Suppressor macrophage (primary cell): ENCODE data around the gene EIF4E3.

Experiments used
- DNase-seq, 4 experiments: peaks; one replicate each; pipeline ENCODE4 v3.0.0-alpha.2; 2020 to 2022
- total RNA-seq, 17 experiments: gene quantifications; one replicate each; lab custom pipeline; 2026; ENCODE audit warnings: mixed read lengths in 6 of 17, inconsistent platforms in 3 of 17; lab: John Stamatoyannopoulos, UW

The EIF4E3 gene
- total RNA-seq = 10.1 to 44.9 (median 28.5) reads per million in 17 experiments

- DNase-seq = peak; percentile 45 to 85 (median 72)
Measured at GRCh38 chr3:71725271-71725991, at the start of gene EIF4E3. EIF4E3 (minus strand) TSS chr3:71725402; CDS start chr3:71725367, 35 bp downstream.

DNA sequence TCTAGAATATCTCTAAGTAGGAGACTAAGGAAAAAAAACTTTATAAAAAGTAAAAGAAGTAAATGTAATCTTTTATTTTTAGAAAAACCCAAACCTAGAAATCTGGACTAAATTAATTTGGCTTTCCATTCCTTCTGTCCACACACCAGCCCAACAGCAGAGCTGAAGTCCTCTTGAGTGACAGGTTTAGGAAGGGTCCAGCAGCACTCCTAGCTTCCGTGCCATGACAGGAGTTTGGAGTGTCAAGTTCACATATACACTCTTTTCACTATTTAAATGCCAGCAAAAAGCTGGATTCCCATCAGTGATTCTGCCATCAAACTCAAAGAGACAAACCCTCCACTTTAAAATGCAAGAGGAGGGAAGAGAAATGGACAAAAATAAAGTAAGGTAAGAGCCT, 46.7 kb upstream of the EIF4E3 start:
- DNase-seq = no peak

- no peak for DNase-seq
Measured at GRCh38 chr3:71771126-71771525, 45.9 kb upstream of the EIF4E3 start.

- no peak for DNase-seq
Measured at GRCh38 chr3:71763426-71763825, 38.2 kb upstream of the EIF4E3 start.

DNA sequence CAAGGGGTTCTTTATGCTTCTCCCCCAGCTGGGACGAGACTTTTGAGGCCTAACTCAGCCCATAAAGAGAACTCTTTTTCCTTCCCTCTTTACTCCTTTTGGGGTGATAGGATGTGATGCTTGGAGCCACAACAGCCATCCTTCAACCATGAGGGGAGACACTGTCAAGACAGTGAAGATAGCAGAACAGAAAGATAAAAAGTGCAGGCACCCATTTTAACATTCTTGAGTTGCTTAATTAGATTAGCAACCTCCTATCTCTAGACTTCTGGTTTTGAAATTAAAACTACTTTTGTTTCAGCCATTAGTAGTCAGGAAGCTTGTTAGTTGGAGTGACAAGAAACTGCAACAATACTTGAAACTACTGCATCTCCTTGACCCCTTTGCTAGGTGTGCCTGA, 34.9 kb upstream of the EIF4E3 start:
- DNase-seq = no peak

DNA sequence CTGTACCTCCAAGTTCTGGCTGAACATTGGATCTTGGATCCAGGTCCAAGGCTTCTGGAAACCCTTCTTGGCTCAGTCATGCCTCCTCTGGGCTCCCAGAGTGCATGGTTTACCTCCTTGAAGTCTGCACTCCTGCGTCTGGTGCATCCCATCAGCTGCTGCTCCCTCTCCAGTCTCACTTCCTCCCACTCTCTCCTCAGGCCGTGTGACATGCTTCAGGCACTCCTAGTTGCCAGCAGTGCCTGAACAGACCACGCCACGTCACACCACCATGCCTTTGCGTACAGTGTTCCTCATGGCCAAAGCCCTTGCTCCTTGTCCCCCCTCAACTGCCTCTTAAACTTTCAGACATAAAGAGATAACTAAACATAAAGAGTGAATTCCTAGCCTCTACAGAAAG, 34.2 kb upstream of the EIF4E3 start:
- peak; percentile 50 to 81 (median 78) for DNase-seq

DNA sequence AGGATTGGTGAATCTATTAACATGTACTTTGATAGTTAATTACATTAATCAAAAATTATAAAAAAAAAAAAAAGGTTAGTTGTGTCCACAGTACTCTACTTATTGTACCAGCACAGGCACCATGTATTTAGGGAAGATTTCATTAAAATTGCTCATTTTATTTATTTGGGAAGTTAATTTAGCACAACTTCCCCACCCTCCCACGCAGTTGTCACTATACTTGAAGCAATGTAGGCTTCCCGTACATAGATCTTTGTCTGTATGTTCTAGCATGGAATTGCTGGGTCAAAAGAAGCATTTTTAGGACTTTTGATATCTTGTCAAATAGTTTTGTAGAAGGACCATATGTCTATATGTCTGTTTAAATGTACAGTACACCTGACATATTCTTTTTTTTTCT, 32.9 kb upstream of the EIF4E3 start:
- peak; percentile 17 to 69 (median 50) for DNase-seq

DNA sequence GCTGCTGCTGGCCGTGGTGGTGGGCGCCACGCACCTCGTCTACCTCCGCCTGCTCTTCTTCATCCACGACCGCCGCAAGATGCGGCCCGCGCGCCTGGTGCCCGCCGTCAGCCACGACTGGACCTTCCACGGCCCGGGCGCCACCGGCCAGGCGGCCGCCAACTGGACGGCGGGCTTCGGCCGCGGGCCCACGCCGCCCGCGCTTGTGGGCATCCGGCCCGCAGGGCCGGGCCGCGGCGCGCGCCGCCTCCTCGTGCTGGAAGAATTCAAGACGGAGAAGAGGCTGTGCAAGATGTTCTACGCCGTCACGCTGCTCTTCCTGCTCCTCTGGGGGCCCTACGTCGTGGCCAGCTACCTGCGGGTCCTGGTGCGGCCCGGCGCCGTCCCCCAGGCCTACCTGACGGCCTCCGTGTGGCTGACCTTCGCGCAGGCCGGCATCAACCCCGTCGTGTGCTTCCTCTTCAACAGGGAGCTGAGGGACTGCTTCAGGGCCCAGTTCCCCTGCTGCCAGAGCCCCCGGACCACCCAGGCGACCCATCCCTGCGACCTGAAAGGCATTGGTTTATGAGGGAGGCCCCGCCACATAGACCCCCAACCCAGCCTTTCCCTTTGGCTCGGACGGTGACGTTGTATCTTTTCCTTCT, 29.5 kb upstream of the EIF4E3 start:
- no peak for DNase-seq

DNA sequence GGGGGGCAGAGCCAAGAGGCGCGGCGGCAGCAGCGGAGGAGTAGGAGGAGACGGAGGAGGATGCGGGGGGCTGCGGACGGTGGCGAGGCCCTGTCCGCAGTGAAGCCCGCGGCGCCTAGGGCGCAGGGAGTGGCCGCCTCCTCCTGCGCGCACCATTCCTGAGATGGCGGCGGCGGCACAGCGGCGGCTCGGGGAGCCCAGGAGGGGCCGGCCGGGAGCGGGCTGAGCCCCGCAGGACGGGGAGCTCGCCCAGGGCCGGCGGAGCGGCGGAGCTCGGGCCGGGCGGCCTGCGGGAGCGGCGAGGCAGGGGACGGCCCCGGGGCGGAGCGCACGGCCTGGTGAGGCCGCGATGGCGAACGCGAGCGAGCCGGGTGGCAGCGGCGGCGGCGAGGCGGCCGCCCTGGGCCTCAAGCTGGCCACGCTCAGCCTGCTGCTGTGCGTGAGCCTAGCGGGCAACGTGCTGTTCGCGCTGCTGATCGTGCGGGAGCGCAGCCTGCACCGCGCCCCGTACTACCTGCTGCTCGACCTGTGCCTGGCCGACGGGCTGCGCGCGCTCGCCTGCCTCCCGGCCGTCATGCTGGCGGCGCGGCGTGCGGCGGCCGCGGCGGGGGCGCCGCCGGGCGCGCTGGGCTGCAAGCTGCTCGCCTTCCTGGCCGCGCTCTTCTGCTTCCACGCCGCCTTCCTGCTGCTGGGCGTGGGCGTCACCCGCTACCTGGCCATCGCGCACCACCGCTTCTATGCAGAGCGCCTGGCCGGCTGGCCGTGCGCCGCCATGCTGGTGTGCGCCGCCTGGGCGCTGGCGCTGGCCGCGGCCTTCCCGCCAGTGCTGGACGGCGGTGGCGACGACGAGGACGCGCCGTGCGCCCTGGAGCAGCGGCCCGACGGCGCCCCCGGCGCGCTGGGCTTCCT, 28.8 kb upstream of the EIF4E3 start, which contains the start of gene GPR27:
Gene GPR27, plus strand, starts transcription at position 155 of the 909 bp plus-strand sequence. Its CDS starts 195 bp downstream, at position 350.
- peak; percentile 19 to 73 (median 48) for DNase-seq

GRCh38 chr3:71752831-71753700, 27.9 kb upstream of the EIF4E3 start:
- DNase-seq = no peak

- no peak for DNase-seq
Measured at GRCh38 chr3:71751602-71752001, 26.4 kb upstream of the EIF4E3 start.

DNA sequence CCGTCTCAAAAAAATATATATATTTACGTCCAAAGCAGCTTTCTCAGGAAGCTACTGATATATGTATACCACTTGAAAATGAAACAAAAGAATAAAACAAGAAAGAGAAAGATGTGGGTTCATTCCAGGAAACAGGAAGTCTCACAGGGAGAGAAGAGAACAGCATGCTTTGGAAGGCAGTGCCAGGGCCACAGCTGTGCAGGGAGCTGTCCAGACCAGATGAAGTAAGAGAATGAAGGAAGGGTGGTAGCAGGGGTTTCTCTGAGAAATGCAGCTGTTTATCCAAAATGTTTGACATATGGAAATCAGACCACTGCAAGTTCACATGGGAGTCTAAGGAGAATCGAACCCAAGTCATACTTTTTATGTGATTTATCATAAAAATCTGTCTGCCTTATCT, 19.5 kb upstream of the EIF4E3 start:
- no peak for DNase-seq

GRCh38 chr3:71742621-71743020, 17.4 kb upstream of the EIF4E3 start:
- DNase-seq = no peak

GRCh38 chr3:71734881-71735280, 9.7 kb upstream of the EIF4E3 start:
- no peak for DNase-seq

DNA sequence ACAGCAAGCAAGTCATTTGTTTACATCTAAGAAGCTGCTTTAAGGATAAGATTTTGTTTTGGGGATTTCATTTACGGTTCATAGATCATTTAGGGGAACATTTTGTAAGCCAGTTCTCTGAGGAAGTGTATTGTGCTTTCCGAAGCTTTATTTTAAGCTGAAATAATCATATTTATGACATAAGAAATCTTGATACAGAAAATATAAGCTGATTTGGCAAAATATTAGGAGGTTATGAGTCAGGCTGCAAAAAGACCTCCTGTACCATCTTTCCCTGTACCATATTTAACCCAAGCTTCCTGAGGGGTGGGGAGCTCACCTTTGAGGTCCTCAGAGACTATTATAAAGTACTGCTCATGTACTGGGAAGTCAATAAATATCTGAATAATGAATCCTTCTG, 8.1 kb upstream of the EIF4E3 start:
- DNase-seq = no peak

DNA sequence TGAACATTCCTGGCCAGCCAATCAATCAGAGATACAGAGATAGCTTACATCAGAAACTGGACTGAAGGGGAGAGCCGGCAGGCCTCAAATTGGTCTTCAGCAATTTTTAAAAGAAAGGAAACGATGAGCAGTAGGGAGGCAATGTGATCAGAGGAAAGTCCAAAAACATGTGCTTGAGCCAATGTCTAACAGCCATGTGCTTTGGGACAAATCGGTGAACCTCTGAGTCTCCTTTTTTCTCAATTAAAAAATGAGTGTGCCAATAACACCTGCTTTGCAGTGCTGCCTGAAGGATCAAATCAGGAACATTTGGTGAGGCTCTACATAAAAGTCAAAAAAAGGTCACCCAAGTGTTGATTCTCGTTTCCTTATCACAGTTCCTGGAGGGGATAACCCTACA, 7.4 kb upstream of the EIF4E3 start:
- DNase-seq = no peak

- DNase-seq = no peak
Measured at GRCh38 chr3:71728632-71729342, 3.6 kb upstream of the EIF4E3 start.

GRCh38 chr3:71726146-71726545, 944 bp upstream of the EIF4E3 start:
- DNase-seq = peak in 2 of 4 experiments; percentile 29 to 47

GRCh38 chr3:71724584-71725270, 475 bp downstream of the EIF4E3 start:
- DNase-seq = peak; percentile 29 to 74 (median 56)

- no peak for DNase-seq
Measured at GRCh38 chr3:71724171-71724453, 1.1 kb downstream of the EIF4E3 start.
